HEK293 (cell line): ENCODE data around the gene SOCS7.

ENCODE experiments used
- ZNF140 ChIP-seq: fragments of 450-650 bp; formaldehyde crosslinking; IDR thresholded peaks from 2 replicates; pipeline ENCODE4 v1.5.1; 2016; ENCODE audit warnings: missing biosample characterization, missing genetic modification characterization
- ZNF24 ChIP-seq: fragments of 450-650 bp; formaldehyde crosslinking; IDR thresholded peaks from 2 replicates; pipeline ENCODE4 v1.5.1; 2016; ENCODE audit warnings: missing biosample characterization, missing genetic modification characterization
- TF ChIP-seq, protein P1 (sequence below): fragments of 450-650 bp; formaldehyde crosslinking; IDR thresholded peaks from 2 replicates; pipeline ENCODE4 v1.5.1; 2016; ENCODE audit warnings: missing biosample characterization, missing genetic modification characterization
- TF ChIP-seq, protein P2 (sequence below): fragments of 450-650 bp; formaldehyde crosslinking; IDR thresholded peaks from 2 replicates; pipeline ENCODE4 v1.5.1; 2017; ENCODE audit warnings: missing biosample characterization, missing genetic modification characterization

DNA sequence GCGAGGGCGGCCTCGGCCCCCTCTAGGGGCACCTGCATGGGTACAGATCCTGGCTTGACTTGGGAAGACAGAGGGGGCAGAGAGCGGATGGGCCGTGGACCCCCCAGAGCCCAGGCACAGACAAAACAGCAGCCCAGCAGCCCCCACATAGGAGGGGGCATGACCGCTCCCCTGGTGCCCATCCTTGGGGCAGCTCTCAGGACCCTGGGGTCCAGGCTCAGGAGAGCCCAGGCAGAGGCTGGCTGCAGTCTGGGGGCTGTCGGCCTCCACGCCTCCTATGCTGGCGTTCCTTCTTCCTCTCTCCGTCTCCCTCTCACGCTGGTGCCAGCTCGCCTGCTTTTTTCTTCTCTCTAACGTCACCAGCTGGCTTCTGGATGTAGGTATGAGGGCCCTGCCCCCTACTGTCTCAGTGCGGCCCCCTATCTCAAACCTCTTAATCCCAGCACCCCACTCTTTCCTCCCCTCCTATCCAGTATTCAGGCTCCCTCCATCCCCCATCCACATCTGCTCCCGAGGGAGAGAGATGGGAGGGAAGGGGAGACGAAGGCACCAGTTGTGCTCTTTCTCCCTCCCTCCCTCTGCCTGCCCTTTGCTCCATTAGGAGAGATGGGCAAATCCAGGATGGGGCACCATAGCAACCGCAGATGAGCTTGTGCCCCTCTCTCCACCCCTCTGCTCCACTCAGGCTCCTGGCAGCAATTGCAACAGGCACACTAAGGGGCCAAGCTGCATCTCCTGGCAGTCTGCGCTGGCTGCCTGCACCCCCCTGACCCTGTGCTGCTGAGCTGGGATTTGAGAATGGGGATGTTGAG lies 7.8 kb upstream of the SOCS7 start, which contains the start of gene GPR179:
- TF ChIP-seq, protein P1, sequence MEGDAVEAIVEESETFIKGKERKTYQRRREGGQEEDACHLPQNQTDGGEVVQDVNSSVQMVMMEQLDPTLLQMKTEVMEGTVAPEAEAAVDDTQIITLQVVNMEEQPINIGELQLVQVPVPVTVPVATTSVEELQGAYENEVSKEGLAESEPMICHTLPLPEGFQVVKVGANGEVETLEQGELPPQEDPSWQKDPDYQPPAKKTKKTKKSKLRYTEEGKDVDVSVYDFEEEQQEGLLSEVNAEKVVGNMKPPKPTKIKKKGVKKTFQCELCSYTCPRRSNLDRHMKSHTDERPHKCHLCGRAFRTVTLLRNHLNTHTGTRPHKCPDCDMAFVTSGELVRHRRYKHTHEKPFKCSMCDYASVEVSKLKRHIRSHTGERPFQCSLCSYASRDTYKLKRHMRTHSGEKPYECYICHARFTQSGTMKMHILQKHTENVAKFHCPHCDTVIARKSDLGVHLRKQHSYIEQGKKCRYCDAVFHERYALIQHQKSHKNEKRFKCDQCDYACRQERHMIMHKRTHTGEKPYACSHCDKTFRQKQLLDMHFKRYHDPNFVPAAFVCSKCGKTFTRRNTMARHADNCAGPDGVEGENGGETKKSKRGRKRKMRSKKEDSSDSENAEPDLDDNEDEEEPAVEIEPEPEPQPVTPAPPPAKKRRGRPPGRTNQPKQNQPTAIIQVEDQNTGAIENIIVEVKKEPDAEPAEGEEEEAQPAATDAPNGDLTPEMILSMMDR (tag by site-specific recombination), result no peak
- TF ChIP-seq, protein P2, sequence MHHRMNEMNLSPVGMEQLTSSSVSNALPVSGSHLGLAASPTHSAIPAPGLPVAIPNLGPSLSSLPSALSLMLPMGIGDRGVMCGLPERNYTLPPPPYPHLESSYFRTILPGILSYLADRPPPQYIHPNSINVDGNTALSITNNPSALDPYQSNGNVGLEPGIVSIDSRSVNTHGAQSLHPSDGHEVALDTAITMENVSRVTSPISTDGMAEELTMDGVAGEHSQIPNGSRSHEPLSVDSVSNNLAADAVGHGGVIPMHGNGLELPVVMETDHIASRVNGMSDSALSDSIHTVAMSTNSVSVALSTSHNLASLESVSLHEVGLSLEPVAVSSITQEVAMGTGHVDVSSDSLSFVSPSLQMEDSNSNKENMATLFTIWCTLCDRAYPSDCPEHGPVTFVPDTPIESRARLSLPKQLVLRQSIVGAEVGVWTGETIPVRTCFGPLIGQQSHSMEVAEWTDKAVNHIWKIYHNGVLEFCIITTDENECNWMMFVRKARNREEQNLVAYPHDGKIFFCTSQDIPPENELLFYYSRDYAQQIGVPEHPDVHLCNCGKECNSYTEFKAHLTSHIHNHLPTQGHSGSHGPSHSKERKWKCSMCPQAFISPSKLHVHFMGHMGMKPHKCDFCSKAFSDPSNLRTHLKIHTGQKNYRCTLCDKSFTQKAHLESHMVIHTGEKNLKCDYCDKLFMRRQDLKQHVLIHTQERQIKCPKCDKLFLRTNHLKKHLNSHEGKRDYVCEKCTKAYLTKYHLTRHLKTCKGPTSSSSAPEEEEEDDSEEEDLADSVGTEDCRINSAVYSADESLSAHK, result no peak
- TF ChIP-seq ZNF140 (tag by site-specific recombination) (no peak), ZNF24 (tag by site-specific recombination) (no peak)
